Astrocyte (in vitro differentiated cells and primary cell): Measurements from ENCODE around the gene PITX2. TPM values are rescaled to one million over a fixed set of nuclear protein-coding genes. Genes with fewer than 3 reads are reported as not detected.

ENCODE experiments used
- DNase-seq: peaks from one replicate; pipeline ENCODE4 v3.0.0-alpha.2; 2010; ENCODE audit warnings: low read depth
- FAIRE-seq: peaks from 2 replicates; lab custom pipeline; 2011; peaks lifted over from hg19 to GRCh38; lab: Jason Lieb, UNC
- H2AFZ ChIP-seq: 2 replicates; pipeline ENCODE4 v1.6.0; 2012; ENCODE audit warnings: low read depth, low read length, inconsistent platforms
- H3K27ac ChIP-seq: 2 replicates; pipeline ENCODE4 v1.5.1; 2011; ENCODE audit warnings: low read depth, low read length, inconsistent platforms
- H3K27me3 ChIP-seq: 2 replicates; pipeline ENCODE4 v1.6.0; 2011; ENCODE audit warnings: low read length, inconsistent platforms; ENCODE audit not compliant: insufficient read depth
- H3K36me3 ChIP-seq: 2 replicates; pipeline ENCODE4 v1.5.1; 2011; ENCODE audit warnings: low read length, inconsistent platforms; ENCODE audit not compliant: insufficient read depth
- H3K4me1 ChIP-seq: 2 replicates; pipeline ENCODE4 v1.5.1; 2011; ENCODE audit warnings: low read length, inconsistent platforms; ENCODE audit not compliant: insufficient read depth
- H3K4me2 ChIP-seq: 2 replicates; pipeline ENCODE4 v1.6.0; 2012; ENCODE audit warnings: low read length, inconsistent platforms
- H3K4me3 ChIP-seq: 2 replicates; pipeline ENCODE4 v1.5.1; 2011; ENCODE audit warnings: low read depth, mild to moderate bottlenecking, low read length, inconsistent platforms; ENCODE audit not compliant: insufficient read depth
- H3K79me2 ChIP-seq: 2 replicates; pipeline ENCODE4 v1.6.0; 2012; ENCODE audit warnings: mild to moderate bottlenecking, low read length, inconsistent platforms; ENCODE audit not compliant: insufficient read depth
- H3K9ac ChIP-seq: 2 replicates; pipeline ENCODE4 v1.6.0; 2012; ENCODE audit warnings: mild to moderate bottlenecking, low read length, inconsistent platforms
- H3K9me3 ChIP-seq: 2 replicates; pipeline ENCODE4 v1.5.1; 2012; ENCODE audit warnings: low read depth, mild to moderate bottlenecking, low read length, inconsistent platforms; ENCODE audit not compliant: insufficient read depth
- H4K20me1 ChIP-seq: 2 replicates; pipeline ENCODE4 v1.6.0; 2012; ENCODE audit warnings: low read length, inconsistent platforms; ENCODE audit not compliant: insufficient read depth
- H3K27ac Mint-ChIP-seq: one replicate; pipeline ENCODE4 v1.8.0; 2021; ENCODE audit warnings: mild to moderate bottlenecking, mixed read lengths; ENCODE audit not compliant: unreplicated experiment
- H3K27me3 Mint-ChIP-seq: one replicate; pipeline ENCODE4 v1.8.0; 2021; ENCODE audit warnings: low read depth, mixed read lengths; ENCODE audit not compliant: unreplicated experiment
- H3K36me3 Mint-ChIP-seq: one replicate; pipeline ENCODE4 v1.8.0; 2021; ENCODE audit warnings: low read depth, mixed read lengths; ENCODE audit not compliant: unreplicated experiment
- H3K4me1 Mint-ChIP-seq: one replicate; pipeline ENCODE4 v1.8.0; 2021; ENCODE audit warnings: low read depth, mixed read lengths; ENCODE audit not compliant: unreplicated experiment
- H3K4me3 Mint-ChIP-seq: one replicate; pipeline ENCODE4 v1.8.0; 2021; ENCODE audit warnings: mild to moderate bottlenecking, moderate library complexity, mixed read lengths; ENCODE audit not compliant: unreplicated experiment
- H3K9me3 Mint-ChIP-seq: one replicate; pipeline ENCODE4 v1.8.0; 2021; ENCODE audit warnings: mild to moderate bottlenecking, mixed read lengths; ENCODE audit not compliant: unreplicated experiment
- CTCF ChIP-seq: IDR thresholded peaks from 2 replicates; pipeline ENCODE4 v1.5.1; 2011; ENCODE audit warnings: low read depth, mild to moderate bottlenecking, inconsistent platforms, low read length, moderate library complexity; ENCODE audit not compliant: insufficient read depth
- EZH2 ChIP-seq: IDR thresholded peaks from 2 replicates; pipeline ENCODE4 v1.6.1; 2012; ENCODE audit warnings: mild to moderate bottlenecking, low read length, inconsistent platforms; ENCODE audit not compliant: insufficient read depth
- total RNA-seq: library from RNA; stranded (reverse); gene quantifications from 2 replicates; pipeline ENCODE4 v1.2.1, GENCODE V29; 2021

PITX2 gene
- total RNA-seq, 1 donor from 2014 or later, result 3.8 TPM

GRCh38 chr4:110660755-110661154 lies 37.9 kb upstream of the PITX2 start:
- Histone ChIP-seq H4K20me1 (no peaks in the 10 kb centered on the region), H3K4me1 (no peaks in the 10 kb centered on the region), H3K4me2 (no peak overlapping the region), H3K36me3 (no peaks in the 10 kb centered on the region), H3K4me3 (no peak overlapping the region), H3K9ac (no peak overlapping the region), H3K27me3 (no peaks in the 10 kb centered on the region), H3K79me2 (no peaks in the 10 kb centered on the region), H3K27ac (no peak overlapping the region), H2AFZ (no peak overlapping the region), H3K9me3 (no peaks in the 10 kb centered on the region)
- Mint-ChIP-seq H3K27me3 (peaks cover 3% of the 10 kb centered on the region), H3K27ac (peak overlapping the region; percentile 59), H3K9me3 (peaks cover 2% of the 10 kb centered on the region), H3K4me1 (peaks cover 14% of the 10 kb centered on the region), H3K36me3 (peaks cover 2% of the 10 kb centered on the region), H3K4me3 (no peak overlapping the region)
- TF ChIP-seq CTCF (no peak), EZH2 (no peak)
- DNase-seq (no peak), FAIRE-seq (peak; percentile 26)

- H4K20me1 ChIP-seq, result no peaks in the 10 kb centered on the region
- H3K4me2 ChIP-seq, result no peak overlapping the region
- peak overlapping the region; percentile 34 for H3K27ac Mint-ChIP-seq
- peak; percentile 74 for FAIRE-seq
- no peaks in the 10 kb centered on the region for H3K9me3 ChIP-seq
- H3K27ac ChIP-seq, result no peak overlapping the region
- peaks cover 12% of the 10 kb centered on the region for H3K4me1 Mint-ChIP-seq
- no peak overlapping the region for H3K9ac ChIP-seq
- H3K27me3 ChIP-seq, result no peaks in the 10 kb centered on the region
- no peaks in the 10 kb centered on the region for H3K36me3 ChIP-seq
- H3K27me3 Mint-ChIP-seq, result peaks cover 3% of the 10 kb centered on the region
- peaks cover 2% of the 10 kb centered on the region for H3K36me3 Mint-ChIP-seq
- H3K4me3 ChIP-seq, result no peak overlapping the region
- no peak overlapping the region for H2AFZ ChIP-seq
- peak; percentile 39 for DNase-seq
- H3K4me3 Mint-ChIP-seq, result no peak overlapping the region
- H3K79me2 ChIP-seq, result no peaks in the 10 kb centered on the region
- TF ChIP-seq EZH2 (no peak), CTCF (no peak)
- peaks cover 4% of the 10 kb centered on the region for H3K9me3 Mint-ChIP-seq
- no peaks in the 10 kb centered on the region for H3K4me1 ChIP-seq
Measured at GRCh38 chr4:110654254-110654635, 31.4 kb upstream of the PITX2 start.

- Histone ChIP-seq H3K27ac (no peak overlapping the region), H3K9me3 (no peaks in the 10 kb centered on the region), H4K20me1 (no peaks in the 10 kb centered on the region), H3K79me2 (no peaks in the 10 kb centered on the region), H3K36me3 (no peaks in the 10 kb centered on the region), H3K4me2 (no peak overlapping the region), H3K9ac (no peak overlapping the region), H3K27me3 (no peaks in the 10 kb centered on the region), H2AFZ (no peak overlapping the region), H3K4me3 (no peak overlapping the region), H3K4me1 (no peaks in the 10 kb centered on the region)
- peaks cover 4% of the 10 kb centered on the region for H3K9me3 Mint-ChIP-seq
- no peak overlapping the region for H3K4me3 Mint-ChIP-seq
- peaks cover 12% of the 10 kb centered on the region for H3K4me1 Mint-ChIP-seq
- no peaks in the 10 kb centered on the region for H3K36me3 Mint-ChIP-seq
- DNase-seq (no peak), FAIRE-seq (no peak)
- H3K27ac Mint-ChIP-seq, result peak overlapping the region; percentile 34
- peaks cover 3% of the 10 kb centered on the region for H3K27me3 Mint-ChIP-seq
- no peak for TF ChIP-seq EZH2
- TF ChIP-seq CTCF, result no peak
Measured at GRCh38 chr4:110653321-110654253, 30.7 kb upstream of the PITX2 start.
